ENCODE measurements around the gene TRMT44. TPM values are rescaled to one million over a fixed set of nuclear protein-coding genes. Genes with fewer than 3 reads are reported as not detected.
"Not testable (repeated sequence)": the region's sequence is repeated elsewhere in the genome, so short reads cannot be mapped to it uniquely, and the experiment has no call there.

The TRMT44 gene
- total RNA-seq, 2 donors from 2014 or later, result 14.2 to 15.5 TPM

- DNase-seq (ENCODE audit: low spot score), result no peak
- intact Hi-C loops (cut with DNase I), result loop anchor here in 1 of 2 donors (1.0 kb wide), 1 partner anchor 116 kb away; no protein-coding TSS in a partner anchor
Observed at GRCh38 chr4:8477676-8478075, 37.1 kb downstream of the TRMT44 start.

- DNase-seq (ENCODE audit: low spot score), result no peak
- intact Hi-C loops (cut with DNase I), result no loop called here
Observed at GRCh38 chr4:8478371-8478770, 37.8 kb downstream of the TRMT44 start.

- intact Hi-C loops (cut with DNase I), result no loop called here
- DNase-seq (ENCODE audit: low spot score), result no peak
Observed at GRCh38 chr4:8478801-8479744, 38.5 kb downstream of the TRMT44 start.

GRCh38 chr4:8480221-8480620 lies 39.6 kb downstream of the TRMT44 start:
- no peak for DNase-seq (ENCODE audit: low spot score)
- intact Hi-C loops (cut with DNase I), result no loop called here

- intact Hi-C loops (cut with DNase I); DNase-seq (ENCODE audit: low spot score): not testable (repeated sequence)
Observed at GRCh38 chr4:8486643-8487042, 46.1 kb downstream of the TRMT44 start.

DNA sequence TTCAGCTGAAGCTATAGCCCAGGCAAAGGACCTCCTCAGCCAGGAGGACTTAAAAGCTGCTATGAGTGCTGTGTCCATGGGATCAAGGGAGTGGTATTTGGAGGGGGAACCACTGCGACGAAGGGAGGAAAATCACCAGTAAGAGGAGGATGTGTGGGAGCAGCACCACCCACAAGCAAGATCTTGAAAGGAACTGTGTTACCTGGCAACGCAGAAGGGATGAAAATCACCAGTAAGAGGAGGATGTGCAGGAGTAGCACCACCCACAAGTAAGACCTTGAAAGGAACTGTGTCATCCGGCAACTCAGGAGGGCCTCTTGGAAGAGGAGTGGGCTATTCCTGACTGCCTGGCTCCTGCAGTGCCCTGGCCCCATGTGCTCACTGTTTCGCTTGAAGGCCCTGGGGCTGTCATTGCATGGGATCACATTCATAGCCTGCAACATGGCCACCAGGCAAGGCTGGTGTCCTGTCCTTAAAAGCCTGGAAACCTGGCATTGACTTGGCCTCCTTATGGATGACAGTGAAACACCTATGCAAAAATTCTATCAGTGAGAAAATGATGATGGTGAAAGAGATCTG lies 48.3 kb downstream of the TRMT44 start:
- intact Hi-C loops (cut with DNase I), result no loop called here
- DNase-seq (ENCODE audit: low spot score), result no peak

DNA sequence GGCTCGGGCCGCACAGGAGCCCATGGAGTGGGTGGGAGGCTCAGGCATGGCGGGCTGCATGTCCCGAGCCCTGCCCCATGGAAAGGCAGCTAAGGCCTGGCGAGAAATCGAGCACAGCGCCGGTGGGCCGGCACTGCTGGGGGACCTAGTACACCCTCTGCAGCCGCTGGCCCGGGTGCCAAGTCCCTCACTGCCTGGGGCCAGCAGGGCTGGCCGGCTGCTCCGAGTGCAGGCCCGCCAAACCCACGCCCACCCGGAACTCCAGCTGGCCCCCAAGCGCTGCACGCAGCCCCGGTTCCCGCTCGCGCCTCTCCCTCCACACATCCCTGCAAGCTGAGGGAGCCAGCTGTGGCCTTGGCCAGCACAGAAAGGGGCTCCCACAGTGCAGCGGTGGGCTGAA lies 50.9 kb downstream of the TRMT44 start:
- intact Hi-C loops (cut with DNase I), result not testable (repeated sequence)
- peak; percentile 49 for DNase-seq (ENCODE audit: low spot score)

DNA sequence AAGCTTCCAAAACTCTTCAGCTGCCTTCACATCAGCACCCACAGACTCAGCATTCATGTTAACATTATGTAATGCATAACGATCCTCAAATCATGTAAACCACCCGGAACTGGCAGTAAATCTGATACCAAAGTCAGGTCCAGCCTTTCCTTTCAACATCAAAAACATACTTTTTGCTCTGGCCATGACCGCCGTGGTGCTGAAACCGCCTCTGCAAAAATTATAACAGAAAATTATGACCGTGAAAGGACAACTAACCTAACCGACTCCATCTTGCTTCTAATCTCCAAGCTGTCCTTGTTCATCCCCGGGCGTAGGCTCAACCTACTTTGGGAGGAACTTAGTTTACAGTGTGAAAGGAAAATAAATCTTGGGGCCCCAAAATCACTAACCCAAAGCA lies 51.6 kb downstream of the TRMT44 start:
- intact Hi-C loops (cut with DNase I), result no loop called here

DNA sequence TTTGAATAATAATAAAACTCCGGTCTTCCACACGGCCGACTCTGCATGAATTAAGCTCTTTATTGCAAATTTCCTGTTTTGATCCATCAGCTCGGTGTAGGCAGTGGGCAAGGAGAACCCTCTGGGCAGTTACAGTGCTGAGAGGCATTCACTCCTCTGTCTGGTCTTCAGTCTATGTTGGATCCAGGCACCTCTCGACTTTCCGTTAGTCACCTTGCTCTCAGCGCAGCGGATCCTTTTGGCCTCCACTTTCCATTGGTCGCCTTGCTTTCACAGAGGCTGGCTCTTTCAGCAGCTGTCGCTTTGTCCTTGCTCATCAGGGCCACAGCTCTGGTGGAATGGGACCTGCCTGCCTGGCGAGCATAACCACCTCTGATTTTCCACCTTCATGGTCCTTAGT lies 52.9 kb downstream of the TRMT44 start:
- intact Hi-C loops (cut with DNase I), result no loop called here
- DNase-seq (ENCODE audit: low spot score), result peak; percentile 19

More for the DNA sequence above, 51.6 kb downstream of the TRMT44 start:
- DNase-seq (ENCODE audit: low spot score), result no peak

GRCh38 chr4:8494218-8494617 lies 53.6 kb downstream of the TRMT44 start:
- intact Hi-C loops (cut with DNase I), result no loop called here
- DNase-seq (ENCODE audit: low spot score), result no peak

DNA sequence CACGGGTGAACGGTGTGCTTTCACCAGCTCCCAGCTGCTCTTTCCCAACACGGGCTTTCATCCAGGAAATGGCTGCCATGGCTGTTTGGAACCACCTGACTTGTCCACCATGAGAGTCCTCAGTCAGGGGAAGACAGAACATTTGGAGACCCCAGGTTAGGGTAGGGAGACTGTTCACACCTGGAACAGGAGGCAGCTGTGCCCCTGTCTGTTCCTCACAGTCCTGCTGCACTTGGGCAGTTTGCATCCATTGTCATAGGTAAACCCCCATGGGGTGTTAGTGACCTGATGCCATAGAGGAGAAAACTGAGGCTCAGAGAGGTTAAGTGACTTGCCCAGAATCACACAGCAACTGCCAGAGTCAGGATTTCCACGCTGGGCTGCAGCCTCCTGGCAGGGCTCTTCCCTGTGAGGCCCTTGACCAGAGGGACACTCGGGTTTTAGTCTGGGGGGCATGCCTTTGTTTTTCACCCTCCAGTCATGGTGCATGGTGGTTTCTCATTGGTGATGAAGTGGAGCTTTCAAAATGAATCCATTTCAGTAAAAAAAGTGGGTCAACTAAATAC lies 54.5 kb downstream of the TRMT44 start:
- intact Hi-C loops (cut with DNase I), result no loop called here

DNA sequence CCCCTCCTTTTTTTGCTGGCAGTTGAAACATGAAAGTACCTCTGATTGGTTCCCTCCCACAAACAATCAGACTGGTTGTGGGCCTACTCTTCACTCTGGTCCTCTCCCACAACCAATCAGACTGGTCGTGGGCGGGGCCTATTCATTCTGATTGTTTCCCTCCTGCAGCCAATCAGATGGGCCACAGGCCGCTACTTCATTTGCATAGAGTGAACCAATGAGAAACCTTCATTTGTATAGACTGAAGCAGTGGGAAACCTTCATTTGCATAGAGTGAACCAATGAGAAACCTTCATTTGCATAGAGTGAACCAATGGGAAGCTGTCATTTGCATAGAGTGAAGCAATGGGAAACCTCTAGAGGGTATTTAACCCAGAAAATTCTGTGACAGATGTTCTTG lies 55.2 kb downstream of the TRMT44 start:
- DNase-seq (ENCODE audit: low spot score), result peak; percentile 24
- intact Hi-C loops (cut with DNase I), result no loop called here

More for the DNA sequence above, 54.5 kb downstream of the TRMT44 start:
- no peak for DNase-seq (ENCODE audit: low spot score)

DNA sequence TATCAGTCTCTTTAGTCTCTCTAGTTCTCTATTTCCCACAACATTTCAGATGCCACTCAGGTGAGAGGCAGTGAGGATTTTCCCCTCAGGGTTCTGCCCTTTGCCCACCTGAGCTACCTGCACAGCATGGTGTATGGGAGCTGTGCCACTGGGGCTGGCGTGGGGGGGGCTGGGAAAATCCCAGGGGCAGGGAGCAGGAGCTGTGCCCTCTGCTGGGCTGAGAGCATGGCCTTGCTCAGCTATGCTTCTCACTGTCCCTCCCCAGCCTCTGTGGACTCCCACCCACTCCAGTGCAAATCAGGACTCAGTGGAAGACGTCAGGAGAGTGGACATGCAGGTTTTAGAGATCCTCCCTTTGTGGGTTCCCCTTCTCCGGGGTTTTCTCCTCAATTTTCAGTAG lies 57.2 kb downstream of the TRMT44 start:
- DNase-seq (ENCODE audit: low spot score), result no peak
- intact Hi-C loops (cut with DNase I), result no loop called here

- peak; percentile 64 for DNase-seq (ENCODE audit: low spot score)
- intact Hi-C loops (cut with DNase I), result no loop called here
Observed at GRCh38 chr4:8500966-8501365, 60.4 kb downstream of the TRMT44 start.

- intact Hi-C loops (cut with DNase I), result no loop called here
- no peak for DNase-seq (ENCODE audit: low spot score)
Observed at GRCh38 chr4:8501781-8502180, 61.2 kb downstream of the TRMT44 start.

DNA sequence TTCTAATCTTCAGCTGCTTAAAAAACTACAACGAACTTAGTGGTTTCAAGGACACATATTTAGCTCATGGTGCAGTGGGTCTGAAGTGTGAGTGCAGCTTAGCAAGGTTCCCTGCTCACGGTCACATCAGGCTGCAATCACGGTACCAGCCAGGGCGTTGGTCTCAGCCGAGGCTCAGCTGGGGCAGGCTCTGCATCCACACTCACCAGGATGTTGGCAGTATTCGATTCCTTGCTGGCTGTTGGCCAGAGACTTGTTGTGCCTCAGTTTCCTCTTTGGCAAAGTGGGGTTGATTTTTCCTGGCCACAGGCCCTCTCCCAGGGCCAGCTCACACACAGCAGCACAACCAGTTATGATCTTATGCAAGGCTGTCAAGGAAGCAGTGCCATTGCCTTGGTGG lies 61.8 kb downstream of the TRMT44 start:
- intact Hi-C loops (cut with DNase I), result no loop called here
- DNase-seq (ENCODE audit: low spot score), result peak; percentile 49

- intact Hi-C loops (cut with DNase I), result no loop called here
- DNase-seq (ENCODE audit: low spot score), result no peak
Observed at GRCh38 chr4:8502836-8503585, 62.4 kb downstream of the TRMT44 start.

GRCh38 chr4:8503801-8504200 lies 63.2 kb downstream of the TRMT44 start:
- intact Hi-C loops (cut with DNase I), result no loop called here
- DNase-seq (ENCODE audit: low spot score), result no peak

DNA sequence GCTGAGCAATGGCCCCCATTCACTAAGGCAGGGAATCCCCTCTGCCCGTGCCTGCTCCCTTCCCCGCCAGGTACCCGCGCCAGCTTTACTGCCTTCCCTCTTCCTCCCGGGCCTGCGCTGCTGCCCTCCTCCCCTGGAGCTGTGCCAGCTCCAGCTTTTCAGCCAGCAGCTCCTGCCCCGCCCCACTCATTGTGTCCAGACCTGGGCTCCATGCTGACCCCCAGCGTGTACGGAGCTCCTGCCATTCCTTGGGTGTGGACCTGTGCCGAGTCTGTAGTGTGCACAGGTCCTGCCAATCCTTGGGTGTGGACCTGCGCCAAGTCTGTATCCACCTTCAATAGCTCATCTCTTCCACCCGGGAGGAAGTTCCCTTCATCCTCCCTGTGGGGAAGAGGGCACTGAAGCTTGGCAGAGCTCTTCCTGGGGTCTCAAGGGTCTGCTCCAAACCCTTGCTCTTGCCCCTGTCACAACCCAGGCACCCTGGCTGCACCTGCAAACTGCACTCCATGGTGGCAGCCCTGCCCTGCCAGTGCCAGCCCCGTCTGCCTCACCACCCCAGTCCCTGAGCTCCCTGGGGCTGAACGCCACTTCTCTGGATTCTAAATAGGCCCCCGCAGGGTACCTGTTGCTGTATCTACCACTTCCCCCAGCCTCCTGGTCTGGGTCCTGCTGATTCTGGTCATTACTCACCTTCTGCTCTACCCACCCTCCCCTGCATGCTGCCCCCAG lies 63.9 kb downstream of the TRMT44 start:
- peak; percentile 73 for DNase-seq (ENCODE audit: low spot score)
- intact Hi-C loops (cut with DNase I), result no loop called here
